ENCODE data around the gene MRPS5. TPM values are rescaled to one million over a fixed set of nuclear protein-coding genes. Genes with fewer than 3 reads are reported as not detected.

Gene MRPS5
- total and polyA plus RNA-seq, 2 experiments from 2014 or later, result 73.5 to 116 TPM

DNA sequence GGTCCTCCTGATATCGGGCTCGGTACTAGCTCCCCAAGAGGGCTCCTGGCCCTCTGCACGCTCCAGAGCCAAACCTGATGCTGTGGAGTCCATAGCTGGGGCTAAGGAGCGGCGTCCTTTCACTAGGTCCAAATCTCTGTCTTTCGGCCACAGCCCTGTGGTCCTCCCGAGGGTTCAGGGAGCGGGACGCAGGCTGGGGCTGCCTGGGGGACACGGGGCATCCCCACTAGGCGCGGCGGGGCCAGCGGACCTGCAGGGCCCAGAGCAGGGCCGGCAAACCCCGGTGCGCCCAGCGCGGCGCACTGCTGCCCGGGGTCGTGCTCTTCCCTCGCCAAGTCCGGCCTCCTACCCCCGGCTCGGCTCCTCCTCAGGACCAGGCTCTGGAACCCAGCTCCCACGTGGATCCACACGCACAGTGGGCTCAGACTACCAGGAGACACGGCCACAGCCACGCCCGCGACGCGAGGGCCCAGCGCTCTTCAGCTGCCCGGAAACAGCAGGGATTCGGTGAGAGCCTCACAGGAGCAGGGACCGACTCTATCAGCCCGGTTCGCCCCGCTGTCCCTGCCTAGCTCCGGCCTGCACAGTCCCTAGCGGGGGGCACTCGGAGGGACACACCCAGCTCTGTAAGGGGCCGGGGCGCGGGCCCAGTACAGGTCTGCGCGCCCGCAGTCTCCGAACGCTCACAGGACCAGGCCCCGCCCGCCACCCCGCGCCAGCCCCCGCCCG, 37.4 kb upstream of the MRPS5 start:
- no peak overlapping the region for H3K27ac ChIP-seq
- H3K9me3 ChIP-seq (ENCODE audit: low read depth), result no peaks in the 10 kb centered on the region
- peak; percentile 49 to 70 for DNase-seq (ENCODE audit: low read depth in 1 of 2, low spot score in 1 of 2)
- peak overlapping the region; percentile 72 for H3K4me3 ChIP-seq
- H3K36me3 ChIP-seq, result peaks cover 2% of the 10 kb centered on the region
- H3K27me3 ChIP-seq, result no peaks in the 10 kb centered on the region
- no peaks in the 10 kb centered on the region for H3K4me1 ChIP-seq (ENCODE audit: low read depth)
- TF ChIP-seq, protein P1, sequence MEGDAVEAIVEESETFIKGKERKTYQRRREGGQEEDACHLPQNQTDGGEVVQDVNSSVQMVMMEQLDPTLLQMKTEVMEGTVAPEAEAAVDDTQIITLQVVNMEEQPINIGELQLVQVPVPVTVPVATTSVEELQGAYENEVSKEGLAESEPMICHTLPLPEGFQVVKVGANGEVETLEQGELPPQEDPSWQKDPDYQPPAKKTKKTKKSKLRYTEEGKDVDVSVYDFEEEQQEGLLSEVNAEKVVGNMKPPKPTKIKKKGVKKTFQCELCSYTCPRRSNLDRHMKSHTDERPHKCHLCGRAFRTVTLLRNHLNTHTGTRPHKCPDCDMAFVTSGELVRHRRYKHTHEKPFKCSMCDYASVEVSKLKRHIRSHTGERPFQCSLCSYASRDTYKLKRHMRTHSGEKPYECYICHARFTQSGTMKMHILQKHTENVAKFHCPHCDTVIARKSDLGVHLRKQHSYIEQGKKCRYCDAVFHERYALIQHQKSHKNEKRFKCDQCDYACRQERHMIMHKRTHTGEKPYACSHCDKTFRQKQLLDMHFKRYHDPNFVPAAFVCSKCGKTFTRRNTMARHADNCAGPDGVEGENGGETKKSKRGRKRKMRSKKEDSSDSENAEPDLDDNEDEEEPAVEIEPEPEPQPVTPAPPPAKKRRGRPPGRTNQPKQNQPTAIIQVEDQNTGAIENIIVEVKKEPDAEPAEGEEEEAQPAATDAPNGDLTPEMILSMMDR (IDR thresholded peaks at IDR 0.05; ENCODE audit: low read depth, low read length), result no peak

DNA sequence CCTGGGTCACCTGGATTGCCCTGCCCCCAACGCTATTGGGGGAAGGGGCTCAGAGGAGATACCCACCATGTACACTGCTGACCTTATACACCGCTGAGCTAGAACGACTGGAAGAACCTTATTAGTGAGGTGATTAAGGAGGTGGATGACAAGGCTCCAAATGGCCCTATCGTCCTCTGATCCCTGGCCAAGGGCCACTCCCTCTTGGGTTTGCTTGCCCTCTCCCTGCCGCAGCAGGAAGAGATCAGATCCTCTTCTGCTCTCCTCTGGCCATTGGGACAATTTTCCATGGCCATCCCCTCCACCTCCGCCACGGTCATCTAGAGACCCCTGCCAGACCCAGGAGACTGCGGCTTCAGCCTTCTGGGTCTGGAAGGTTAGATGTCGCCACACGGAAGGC, 36.8 kb upstream of the MRPS5 start:
- Histone ChIP-seq H3K27me3 (no peaks in the 10 kb centered on the region), H3K4me3 (peak overlapping the region; percentile 72), H3K27ac (no peak overlapping the region), H3K4me1 (ENCODE audit: low read depth) (no peaks in the 10 kb centered on the region), H3K9me3 (ENCODE audit: low read depth) (no peaks in the 10 kb centered on the region), H3K36me3 (peaks cover 2% of the 10 kb centered on the region)
- TF ChIP-seq, protein P1 (IDR thresholded peaks at IDR 0.05; ENCODE audit: low read depth, low read length), result no peak
- no peak for DNase-seq (ENCODE audit: low read depth in 1 of 2, low spot score in 1 of 2)

DNA sequence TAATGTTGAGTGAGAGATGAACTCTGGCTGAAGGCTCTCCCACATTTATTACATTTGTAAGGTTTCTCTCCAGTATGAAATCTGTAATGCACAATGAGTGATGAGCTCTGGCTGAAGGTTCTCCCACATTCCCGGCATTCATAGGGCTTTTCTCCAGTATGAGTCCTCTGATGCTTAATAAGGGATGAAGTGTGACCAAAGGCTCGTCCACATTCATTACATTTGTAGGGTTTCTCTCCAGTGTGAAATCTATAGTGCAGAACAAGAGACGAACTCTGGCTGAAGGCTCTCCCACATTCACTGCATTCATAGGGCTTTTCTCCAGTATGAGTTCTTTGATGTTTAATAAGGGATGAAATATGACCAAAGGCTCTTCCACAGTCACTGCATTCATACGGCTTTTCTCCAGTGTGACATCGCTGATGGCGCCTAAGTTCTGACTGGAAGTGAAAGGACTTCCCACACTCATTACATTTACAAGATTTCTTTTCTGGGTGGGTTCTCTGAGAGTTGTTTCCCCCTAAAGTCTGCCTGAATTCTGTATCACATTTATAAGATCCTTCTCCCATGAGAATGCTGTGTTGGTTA, 27.9 kb upstream of the MRPS5 start:
- DNase-seq (ENCODE audit: low read depth in 1 of 2, low spot score in 1 of 2), result no peak
- Histone ChIP-seq H3K4me1 (ENCODE audit: low read depth) (no peaks in the 10 kb centered on the region), H3K9me3 (ENCODE audit: low read depth) (peaks cover 12% of the 10 kb centered on the region), H3K4me3 (no peak overlapping the region), H3K27me3 (no peaks in the 10 kb centered on the region), H3K27ac (no peak overlapping the region), H3K36me3 (peaks cover 29% of the 10 kb centered on the region)
- TF ChIP-seq, protein P1 (IDR thresholded peaks at IDR 0.05; ENCODE audit: low read depth, low read length), result no peak

DNA sequence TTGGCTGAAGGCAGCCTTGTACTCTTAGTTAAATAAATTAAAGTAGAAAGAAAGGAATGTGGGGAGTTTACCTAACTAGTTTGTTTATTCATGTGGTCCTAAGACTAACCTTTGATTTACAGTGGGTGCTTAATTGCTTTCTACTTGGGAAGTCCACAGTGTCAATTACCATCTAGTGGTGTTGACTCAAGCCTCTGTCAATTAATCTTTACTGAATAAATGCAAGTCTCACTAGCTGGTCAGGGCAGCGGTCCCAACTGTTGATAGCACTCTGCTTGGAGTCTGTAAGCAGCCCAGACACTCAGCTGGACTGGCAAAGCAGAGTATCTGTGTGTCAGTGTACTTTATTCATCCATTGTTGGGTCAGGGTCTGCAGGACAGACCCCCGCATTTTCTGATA, 22.2 kb upstream of the MRPS5 start:
- H3K9me3 ChIP-seq (ENCODE audit: low read depth), result peaks cover 8% of the 10 kb centered on the region
- no peaks in the 10 kb centered on the region for H3K4me1 ChIP-seq (ENCODE audit: low read depth)
- H3K4me3 ChIP-seq, result no peak overlapping the region
- H3K36me3 ChIP-seq, result no peaks in the 10 kb centered on the region
- TF ChIP-seq, protein P1 (IDR thresholded peaks at IDR 0.05; ENCODE audit: low read depth, low read length), result no peak
- H3K27ac ChIP-seq, result no peak overlapping the region
- no peaks in the 10 kb centered on the region for H3K27me3 ChIP-seq
- DNase-seq (ENCODE audit: low read depth in 1 of 2, low spot score in 1 of 2), result no peak

DNA sequence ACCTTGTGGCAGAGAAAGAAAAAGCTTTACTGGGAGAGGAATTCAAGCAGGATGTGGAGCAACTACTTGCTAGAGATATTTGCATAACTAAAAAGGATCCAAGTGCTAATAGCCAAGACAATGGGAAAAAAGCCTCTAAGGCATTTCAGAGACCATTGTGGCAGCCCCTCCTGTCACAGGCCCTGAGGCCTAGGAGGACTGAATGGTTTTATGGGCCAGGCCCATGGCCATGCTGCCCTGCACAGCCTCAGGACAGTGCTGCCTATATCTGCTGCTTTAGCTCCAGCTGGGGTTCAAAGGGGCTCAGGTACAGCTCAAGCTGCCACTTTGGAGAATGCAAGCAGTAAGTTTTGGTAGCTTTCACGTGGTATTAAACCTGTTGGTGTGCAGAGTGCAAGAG, 17.1 kb upstream of the MRPS5 start:
- no peaks in the 10 kb centered on the region for H3K9me3 ChIP-seq (ENCODE audit: low read depth)
- no peaks in the 10 kb centered on the region for H3K4me1 ChIP-seq (ENCODE audit: low read depth)
- no peaks in the 10 kb centered on the region for H3K27me3 ChIP-seq
- H3K4me3 ChIP-seq, result no peak overlapping the region
- no peak overlapping the region for H3K27ac ChIP-seq
- H3K36me3 ChIP-seq, result no peaks in the 10 kb centered on the region
- DNase-seq (ENCODE audit: low read depth in 1 of 2, low spot score in 1 of 2), result no peak
- TF ChIP-seq, protein P1 (IDR thresholded peaks at IDR 0.05; ENCODE audit: low read depth, low read length), result no peak

Measured in cardiac muscle cell (in vitro differentiated cells and primary cell).